ENCODE results near the gene ERC2. TPM values are rescaled to one million over a fixed set of nuclear protein-coding genes. Genes with fewer than 3 reads are reported as not detected.

ERC2 gene
- total RNA-seq, 1 experiment from 2014 or later = 0.77 TPM

DNA sequence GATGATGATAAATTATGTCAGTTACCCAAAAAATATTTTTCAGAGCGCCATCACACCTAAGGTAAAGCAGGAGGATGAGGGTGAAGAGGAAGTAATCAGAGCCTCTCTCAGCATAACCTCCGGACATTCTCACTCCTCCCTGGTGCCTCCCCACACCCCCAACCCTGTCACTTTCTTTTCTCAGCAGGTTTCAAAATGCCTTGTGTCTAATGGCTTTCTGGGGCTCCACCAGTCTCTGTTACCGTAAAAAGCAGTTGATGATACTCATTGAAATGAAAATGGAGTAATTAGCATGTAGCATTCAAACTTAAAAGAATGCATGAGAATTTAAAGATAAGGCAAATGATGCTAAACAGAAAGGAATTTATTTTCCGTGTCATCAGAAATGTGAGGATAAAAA lies 180.0 kb downstream of the ERC2 start:
- Histone ChIP-seq H3K79me2 (ENCODE audit: low read length) (no peaks in the 10 kb centered on the region), H4K20me1 (ENCODE audit: low read length) (no peaks in the 10 kb centered on the region)
- ATAC-seq = no peak

DNA sequence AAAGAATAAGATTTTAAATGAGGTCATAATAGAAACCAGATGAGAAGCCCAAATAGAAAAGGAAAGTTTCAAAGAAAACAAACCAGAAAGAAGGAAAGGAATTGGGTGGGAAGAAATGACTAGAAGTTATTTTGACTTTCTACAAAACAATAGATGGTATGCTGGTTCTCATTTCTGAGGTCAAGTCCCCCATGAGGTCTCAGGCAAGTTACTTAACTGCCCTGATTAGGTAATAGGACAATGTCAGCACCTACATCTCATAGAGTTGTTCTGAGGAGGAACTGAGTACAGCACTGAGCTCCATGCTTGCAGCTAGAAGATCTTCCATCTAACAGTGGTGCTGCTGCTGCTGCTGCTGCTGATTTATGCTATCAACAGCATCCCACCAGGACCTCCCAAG lies 185.9 kb downstream of the ERC2 start:
- Histone ChIP-seq H4K20me1 (ENCODE audit: low read length) (no peaks in the 10 kb centered on the region), H3K36me3 (ENCODE audit: low read depth, low read length) (no peaks in the 10 kb centered on the region), H3K4me2 (ENCODE audit: low read length) (no peak overlapping the region), H3K4me1 (ENCODE audit: insufficient read depth, low read length) (no peaks in the 10 kb centered on the region), H3K9me3 (ENCODE audit: low read length) (no peaks in the 10 kb centered on the region), H3K4me3 (ENCODE audit: low read length) (no peak overlapping the region), H3K9ac (ENCODE audit: low read length) (no peak overlapping the region), H2AFZ (ENCODE audit: low read length) (no peak overlapping the region), H3K27ac (ENCODE audit: low read length) (no peak overlapping the region), H3K27me3 (ENCODE audit: low read length) (peaks cover 7% of the 10 kb centered on the region; the same call in 1 of the 2 replicates), H3K79me2 (ENCODE audit: low read length) (no peaks in the 10 kb centered on the region), H3K9me2 (replicated peaks; ENCODE audit: low read length) (no peaks in the 10 kb centered on the region), H3F3A (ENCODE audit: low read length, unreplicated experiment) (no peaks in the 10 kb centered on the region)
- ATAC-seq = no peak
- intact Hi-C loops (cut with micrococcal nuclease) = no loop called here
- TF ChIP-seq, protein P1, sequence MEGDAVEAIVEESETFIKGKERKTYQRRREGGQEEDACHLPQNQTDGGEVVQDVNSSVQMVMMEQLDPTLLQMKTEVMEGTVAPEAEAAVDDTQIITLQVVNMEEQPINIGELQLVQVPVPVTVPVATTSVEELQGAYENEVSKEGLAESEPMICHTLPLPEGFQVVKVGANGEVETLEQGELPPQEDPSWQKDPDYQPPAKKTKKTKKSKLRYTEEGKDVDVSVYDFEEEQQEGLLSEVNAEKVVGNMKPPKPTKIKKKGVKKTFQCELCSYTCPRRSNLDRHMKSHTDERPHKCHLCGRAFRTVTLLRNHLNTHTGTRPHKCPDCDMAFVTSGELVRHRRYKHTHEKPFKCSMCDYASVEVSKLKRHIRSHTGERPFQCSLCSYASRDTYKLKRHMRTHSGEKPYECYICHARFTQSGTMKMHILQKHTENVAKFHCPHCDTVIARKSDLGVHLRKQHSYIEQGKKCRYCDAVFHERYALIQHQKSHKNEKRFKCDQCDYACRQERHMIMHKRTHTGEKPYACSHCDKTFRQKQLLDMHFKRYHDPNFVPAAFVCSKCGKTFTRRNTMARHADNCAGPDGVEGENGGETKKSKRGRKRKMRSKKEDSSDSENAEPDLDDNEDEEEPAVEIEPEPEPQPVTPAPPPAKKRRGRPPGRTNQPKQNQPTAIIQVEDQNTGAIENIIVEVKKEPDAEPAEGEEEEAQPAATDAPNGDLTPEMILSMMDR (conservative IDR thresholded peaks at IDR 0.05; ENCODE audit: low read depth, low read length) = no peak
- TF ChIP-seq EZH2phosphoT487 (IDR thresholded peaks at IDR 0.05; ENCODE audit: borderline replicate concordance, low read length) = no peak
- TF ChIP-seq EZH2 (IDR thresholded peaks at IDR 0.05; ENCODE audit: low read length, unreplicated experiment) = no peak
- BruUV-seq (replicated peaks) = no TSS peak
- CTCF ChIA-PET = no interaction called here
- POLR2A ChIA-PET (ENCODE audit: unreplicated experiment) = no interaction called here
- no peak for DNase-seq

More for the DNA sequence above, 180.0 kb downstream of the ERC2 start:
- Histone ChIP-seq H3K9me3 (ENCODE audit: low read length) (no peaks in the 10 kb centered on the region), H3K27me3 (ENCODE audit: low read length) (peaks cover 17% of the 10 kb centered on the region; the same call in 1 of the 2 replicates), H3K4me2 (ENCODE audit: low read length) (no peak overlapping the region), H2AFZ (ENCODE audit: low read length) (no peak overlapping the region), H3K27ac (ENCODE audit: low read length) (no peak overlapping the region), H3K9me2 (replicated peaks; ENCODE audit: low read length) (no peaks in the 10 kb centered on the region), H3K9ac (ENCODE audit: low read length) (no peak overlapping the region), H3K36me3 (ENCODE audit: low read depth, low read length) (no peaks in the 10 kb centered on the region), H3K4me3 (ENCODE audit: low read length) (no peak overlapping the region), H3K4me1 (ENCODE audit: insufficient read depth, low read length) (no peaks in the 10 kb centered on the region), H3F3A (ENCODE audit: low read length, unreplicated experiment) (no peaks in the 10 kb centered on the region)
- DNase-seq = no peak
- POLR2A ChIA-PET (ENCODE audit: unreplicated experiment) = no interaction called here
- TF ChIP-seq, protein P1 (conservative IDR thresholded peaks at IDR 0.05; ENCODE audit: low read depth, low read length) = no peak
- TF ChIP-seq EZH2phosphoT487 (IDR thresholded peaks at IDR 0.05; ENCODE audit: borderline replicate concordance, low read length) = no peak
- TF ChIP-seq EZH2 (IDR thresholded peaks at IDR 0.05; ENCODE audit: low read length, unreplicated experiment) = no peak
- CTCF ChIA-PET = no interaction called here
- intact Hi-C loops (cut with micrococcal nuclease) = no loop called here
- no TSS peak for BruUV-seq (replicated peaks)

DNA sequence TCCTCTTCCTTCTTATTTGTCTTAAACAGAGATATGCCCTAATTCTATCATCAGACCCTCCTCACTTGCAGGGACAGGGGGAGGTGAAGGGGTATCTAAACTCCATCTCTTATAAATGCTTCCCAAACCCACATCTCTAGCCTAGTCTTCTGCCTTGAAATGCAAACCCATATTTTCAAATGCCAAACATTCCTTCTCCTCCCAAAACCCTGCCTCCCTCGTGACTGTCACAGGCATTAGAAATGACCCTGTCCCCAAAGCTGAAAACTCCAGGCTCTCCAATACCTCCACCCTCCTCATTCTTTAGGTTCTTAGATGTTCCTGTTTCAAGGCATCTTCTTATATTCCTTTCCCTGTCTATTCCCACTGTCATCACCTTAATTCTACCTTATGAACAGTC lies 191.0 kb downstream of the ERC2 start:
- BruUV-seq (replicated peaks) = no TSS peak
- H3K27ac ChIP-seq (ENCODE audit: low read length) = no peak overlapping the region
- no peaks in the 10 kb centered on the region for H3K79me2 ChIP-seq (ENCODE audit: low read length)
- H2AFZ ChIP-seq (ENCODE audit: low read length) = no peak overlapping the region
- no peaks in the 10 kb centered on the region for H3K4me1 ChIP-seq (ENCODE audit: insufficient read depth, low read length)
- DNase-seq (no peak), ATAC-seq (no peak)
- no peaks in the 10 kb centered on the region; the same call in 1 of the 2 replicates for H3K27me3 ChIP-seq (ENCODE audit: low read length)
- H3K4me2 ChIP-seq (ENCODE audit: low read length) = no peak overlapping the region
- intact Hi-C loops (cut with micrococcal nuclease) = no loop called here
- H3K36me3 ChIP-seq (ENCODE audit: low read depth, low read length) = no peaks in the 10 kb centered on the region
- no peak overlapping the region for H3K9ac ChIP-seq (ENCODE audit: low read length)
- no peaks in the 10 kb centered on the region for H3K9me2 ChIP-seq (replicated peaks; ENCODE audit: low read length)
- TF ChIP-seq EZH2 (IDR thresholded peaks at IDR 0.05; ENCODE audit: low read length, unreplicated experiment) (no peak), EZH2phosphoT487 (IDR thresholded peaks at IDR 0.05; ENCODE audit: borderline replicate concordance, low read length) (no peak)
- TF ChIP-seq, protein P1 (conservative IDR thresholded peaks at IDR 0.05; ENCODE audit: low read depth, low read length) = no peak
- no peaks in the 10 kb centered on the region for H3F3A ChIP-seq (ENCODE audit: low read length, unreplicated experiment)
- no peaks in the 10 kb centered on the region for H4K20me1 ChIP-seq (ENCODE audit: low read length)
- ChIA-PET CTCF (no interaction called here), POLR2A (ENCODE audit: unreplicated experiment) (no interaction called here)
- no peaks in the 10 kb centered on the region for H3K9me3 ChIP-seq (ENCODE audit: low read length)
- no peak overlapping the region for H3K4me3 ChIP-seq (ENCODE audit: low read length)

Measured in PC-3 (cell line).